Ovary (tissue), 9 donors: ENCODE data around the gene PANK4. TPM values are rescaled to one million over a fixed set of nuclear protein-coding genes. Genes with fewer than 3 reads are reported as not detected.

Experiments
- DNase-seq, 5 donors: peaks; one replicate each; pipeline ENCODE4 v3.0.0-alpha.2; 2019 to 2020
- H3K27ac ChIP-seq, 2 donors: fragments of 200-600 bp; one replicate each; pipeline versions ENCODE4 v1.5.1 to v1.8.0; 2019 to 2022
- H3K27me3 ChIP-seq: fragments of 200-600 bp; one replicate; pipeline ENCODE4 v1.8.0; 2022
- H3K36me3 ChIP-seq: fragments of 200-600 bp; sonication (generic); one replicate; pipeline ENCODE4 v1.5.1; 2019
- H3K4me1 ChIP-seq: one replicate; pipeline ENCODE4 v1.8.1; 2013; ENCODE audit warnings: mild to moderate bottlenecking, moderate library complexity; ENCODE audit not compliant: insufficient read depth
- H3K4me3 ChIP-seq: fragments of 200-600 bp; sonication (generic); one replicate; pipeline ENCODE4 v1.5.1; 2017
- H3K9me3 ChIP-seq, 2 donors: fragments of 200-600 bp in 1 of 2; sonication (generic) in 1 of 2; one replicate each; pipeline versions ENCODE4 v1.5.1 to v1.8.1; 2013 to 2019; ENCODE audit warnings: mild to moderate bottlenecking in 1 of 2, moderate library complexity in 1 of 2
- CTCF ChIP-seq, 3 donors: fragments of 450-650 bp in 2 of 3; fragments of 200-600 bp in 1 of 3; IDR thresholded peaks; one replicate each; pipeline versions ENCODE4 v1.5.1 to v1.8.0; 2016 to 2022; ENCODE audit warnings: antibody characterized with exemption in 3 of 3, mild to moderate bottlenecking in 1 of 3
- EP300 ChIP-seq: sonication (generic); formaldehyde crosslinking; IDR thresholded peaks from one replicate; pipeline ENCODE4 v1.6.1; 2017; ENCODE audit warnings: antibody characterized with exemption
- POLR2A ChIP-seq: fragments of 450-650 bp; IDR thresholded peaks from one replicate; pipeline ENCODE4 v1.6.1; 2017; ENCODE audit warnings: antibody characterized with exemption, mild to moderate bottlenecking, moderate library complexity
- WGBS, 3 donors: extraction: QIAGEN DNeasy Blood & Tissue Kit in 1 of 3; methylation state at CpG; one replicate each; pipeline versions ENCODE4 v1.1.5 to v1.1.7; 2013 to 2017; 5-methylcytosine and 5-hydroxymethylcytosine counted together
- intact Hi-C, 4 donors: fragments of 100-400 bp; cut with DNase I; formaldehyde crosslinking; loops; one replicate each; pipeline versions ENCODE4 v1.11.0 to v1.15.1; 2022 to 2023
- polyA plus RNA-seq, 2 donors: library from polyadenylated mRNA; stranded (reverse); fragments of 200-250 nt in 1 of 2; fragments of 350-450 nt in 1 of 2; fragmentation: Illumina TruSeq in 1 of 2; extraction: RNeasy Lipid Tissue Mini Kit (QIAGEN cat#74804) in 1 of 2; gene quantifications; one replicate each; pipeline ENCODE4 v1.2.3, GENCODE V29; 2013 to 2014
- total RNA-seq, 7 donors: library from RNA; depleted of rRNA in 2 of 7; stranded (reverse); fragments of >200 nt in 2 of 7; fragmentation: NEBNext Ultra II Directional in 3 of 7; extraction: Animal tissue kit (Norgen Biotek cat#: 25700) in 3 of 7; gene quantifications; one replicate each; pipeline versions ENCODE4 v1.1.0 to v1.2.4, GENCODE V29; 2016 to 2023
- donor health status: DM: no; HTN: no; CAD: no; lungs with moderate emphysema.
- donor health status: DM: no; HTN: no; CAD: no.
- donor health status: Bipolar disorder and iron deficiency.
- donor health status: DM: yes; HTN: yes; CAD: no.
- donor health status: DM: no; HTN: no; CAD: no.
- donor health status: DM: yes; HTN: yes; CAD: no.

Gene PANK4
- total and polyA plus RNA-seq, 9 donors, result 14.7 to 33.3 (median 26.1) TPM

GRCh38 chr1:2489615-2490014 is 36.8 kb downstream of the PANK4 start:
- Histone ChIP-seq H3K9me3 (peaks cover 0 to 3% of the 10 kb centered on the region in 2 donors), H3K36me3 (no peaks in the 10 kb centered on the region), H3K27ac (no peak overlapping the region), H3K4me3 (no peak overlapping the region), H3K27me3 (no peaks in the 10 kb centered on the region), H3K4me1 (no peaks in the 10 kb centered on the region)
- TF ChIP-seq POLR2A (no peak), CTCF (IDR thresholded peaks at IDR 0.05) (no peak), EP300 (no peak)
- intact Hi-C loops, result no loop called here
- no peak for DNase-seq
- 82 to 92% (median 82%) methylated on average over 14 of the region's 14 CpGs for WGBS, 3 donors

GRCh38 chr1:2488688-2489087 is 37.7 kb downstream of the PANK4 start:
- H3K9me3 ChIP-seq, result peaks cover 0 to 3% of the 10 kb centered on the region in 2 donors
- H3K27me3 ChIP-seq, result no peaks in the 10 kb centered on the region
- no peak overlapping the region for H3K27ac ChIP-seq
- no peak for TF ChIP-seq EP300
- no peak for TF ChIP-seq POLR2A
- no peak for TF ChIP-seq CTCF (IDR thresholded peaks at IDR 0.05)
- DNase-seq, result no peak
- no peaks in the 10 kb centered on the region for H3K36me3 ChIP-seq
- H3K4me1 ChIP-seq, result no peaks in the 10 kb centered on the region
- intact Hi-C loops, result no loop called here
- WGBS, 3 donors, result 77 to 88% (median 78%) methylated on average over 2 of the region's 2 CpGs
- no peak overlapping the region for H3K4me3 ChIP-seq

GRCh38 chr1:2486558-2486957 is 39.8 kb downstream of the PANK4 start:
- WGBS, 3 donors, result 80 to 88% (median 86%) methylated on average over 9 of the region's 9 CpGs
- H3K27me3 ChIP-seq, result no peaks in the 10 kb centered on the region
- intact Hi-C loops, result no loop called here
- no peak overlapping the region for H3K27ac ChIP-seq
- no peak overlapping the region for H3K4me3 ChIP-seq
- no peaks in the 10 kb centered on the region for H3K4me1 ChIP-seq
- DNase-seq, result no peak
- H3K36me3 ChIP-seq, result no peaks in the 10 kb centered on the region
- TF ChIP-seq POLR2A, result no peak
- no peak for TF ChIP-seq EP300
- TF ChIP-seq CTCF (IDR thresholded peaks at IDR 0.05), result no peak
- peaks cover 0 to 3% of the 10 kb centered on the region in 2 donors for H3K9me3 ChIP-seq

- intact Hi-C loops, result no loop called here
- Histone ChIP-seq H3K27me3 (no peaks in the 10 kb centered on the region), H3K4me3 (no peak overlapping the region), H3K4me1 (no peaks in the 10 kb centered on the region), H3K27ac (no peak overlapping the region), H3K36me3 (no peaks in the 10 kb centered on the region), H3K9me3 (peaks cover 0 to 3% of the 10 kb centered on the region in 2 donors)
- DNase-seq, result no peak
- no peak for TF ChIP-seq POLR2A
- no peak for TF ChIP-seq EP300
- TF ChIP-seq CTCF (IDR thresholded peaks at IDR 0.05), result no peak
- WGBS, 3 donors, result 66 to 77% (median 77%) methylated on average over 4 of the region's 4 CpGs
These were observed 40.4 kb downstream of the PANK4 start for GRCh38 chr1:2486041-2486440.
